GM12801 (cell line): ENCODE measurements around the gene LHFPL6.

Experiments
- CTCF ChIP-seq: IDR thresholded peaks from one replicate; pipeline ENCODE4 v1.5.1; 2011; ENCODE audit warnings: control low read depth; ENCODE audit not compliant: insufficient read length; ENCODE audit errors: extremely low read depth

LHFPL6 gene

GRCh38 chr13:39414339-39414738, 188.7 kb downstream of the LHFPL6 start:
- TF ChIP-seq CTCF = no peak

GRCh38 chr13:39411511-39411910, 191.5 kb downstream of the LHFPL6 start:
- no peak for TF ChIP-seq CTCF

GRCh38 chr13:39410964-39411363, 192.0 kb downstream of the LHFPL6 start:
- TF ChIP-seq CTCF = no peak

GRCh38 chr13:39410096-39410901, 192.7 kb downstream of the LHFPL6 start:
- TF ChIP-seq CTCF = no peak

- no peak for TF ChIP-seq CTCF
Measured at GRCh38 chr13:39408512-39408911, 194.5 kb downstream of the LHFPL6 start.

- no peak for TF ChIP-seq CTCF
Measured at GRCh38 chr13:39407786-39408185, 195.2 kb downstream of the LHFPL6 start.

GRCh38 chr13:39407138-39407537, 195.9 kb downstream of the LHFPL6 start:
- TF ChIP-seq CTCF = no peak
